GDM1 (cell line): Measurements from ENCODE around the gene RFNG.

ENCODE experiments used
- DNase-seq: peaks from one replicate; lab custom pipeline; 2025; lab: John Stamatoyannopoulos, UW

RFNG gene

DNA sequence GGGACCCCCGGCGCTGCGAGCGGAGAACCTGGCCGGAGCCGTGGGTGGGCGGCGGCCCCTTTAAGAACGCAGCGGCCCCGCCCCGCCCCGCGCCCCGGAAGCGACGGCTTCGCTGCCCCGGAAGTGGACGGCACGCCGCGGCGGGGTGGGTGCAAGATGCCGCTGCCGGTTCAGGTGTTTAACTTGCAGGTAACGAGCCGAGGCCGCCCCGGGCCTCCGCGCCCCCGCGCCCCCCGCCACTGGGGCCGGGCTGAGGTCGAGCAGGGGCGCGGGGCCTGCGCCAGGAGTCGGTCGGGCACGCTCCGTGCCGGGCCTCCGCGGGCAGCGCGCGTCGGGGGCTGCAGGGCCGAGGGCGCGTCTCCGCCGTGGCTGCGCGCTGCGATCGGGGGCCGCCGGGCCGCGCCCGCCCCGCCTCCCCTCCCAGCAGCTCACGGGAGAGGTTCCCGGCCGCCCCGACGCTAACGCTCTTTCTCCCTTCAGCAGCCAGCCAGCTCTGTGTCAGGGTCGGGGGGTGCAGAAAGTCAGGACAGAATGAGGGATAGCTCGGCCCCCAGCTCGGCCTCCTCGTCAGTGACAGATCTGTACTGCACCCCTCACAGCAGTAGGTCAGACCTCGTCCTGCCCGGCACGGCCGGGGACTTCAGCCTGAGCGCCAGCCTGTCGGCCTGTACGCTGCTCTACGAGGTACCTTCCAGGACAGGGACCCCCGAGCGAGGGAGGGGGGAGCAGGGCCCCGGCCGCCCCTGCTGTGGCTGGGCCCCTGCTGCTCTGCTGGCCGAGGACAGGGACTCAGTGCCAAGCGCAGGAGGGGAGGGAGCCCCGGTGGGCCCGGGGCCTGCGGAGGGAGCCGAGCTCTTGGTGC lies at the start of gene RFNG, which contains the start of gene GPS1:
TSS of gene RFNG (minus strand) at position 36 of the 862 bp plus-strand sequence. CDS start 45 bp downstream, outside the sequence.
TSS of gene GPS1 (plus strand) at position 123 of the 862 bp plus-strand sequence. CDS start at position 157, 34 bp downstream.
- peak; percentile 28 for DNase-seq

DNA sequence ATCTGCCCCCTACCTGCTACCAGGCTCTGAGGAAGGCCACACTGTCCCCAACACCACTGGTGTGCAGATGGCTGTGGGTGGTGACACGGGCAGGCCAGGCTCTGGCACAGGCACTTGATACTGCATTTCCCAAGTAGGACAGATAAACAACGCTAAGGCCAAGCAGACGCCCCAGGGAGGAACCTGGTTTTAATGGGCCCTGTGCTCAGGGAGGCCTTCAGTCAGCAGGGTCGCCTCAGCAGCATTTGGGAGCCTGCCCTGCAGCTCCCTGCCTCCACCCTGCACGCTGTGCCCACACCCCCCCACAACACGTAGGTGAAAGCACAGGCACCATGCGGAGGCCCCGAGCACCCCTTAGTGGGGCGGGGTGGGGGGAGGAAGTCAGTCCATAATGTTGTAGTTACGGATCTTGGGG lies 49.7 kb upstream of the RFNG start:
- no peak for DNase-seq

- DNase-seq: no peak
Observed at GRCh38 chr17:82100502-82101298, 49.1 kb upstream of the RFNG start.

DNA sequence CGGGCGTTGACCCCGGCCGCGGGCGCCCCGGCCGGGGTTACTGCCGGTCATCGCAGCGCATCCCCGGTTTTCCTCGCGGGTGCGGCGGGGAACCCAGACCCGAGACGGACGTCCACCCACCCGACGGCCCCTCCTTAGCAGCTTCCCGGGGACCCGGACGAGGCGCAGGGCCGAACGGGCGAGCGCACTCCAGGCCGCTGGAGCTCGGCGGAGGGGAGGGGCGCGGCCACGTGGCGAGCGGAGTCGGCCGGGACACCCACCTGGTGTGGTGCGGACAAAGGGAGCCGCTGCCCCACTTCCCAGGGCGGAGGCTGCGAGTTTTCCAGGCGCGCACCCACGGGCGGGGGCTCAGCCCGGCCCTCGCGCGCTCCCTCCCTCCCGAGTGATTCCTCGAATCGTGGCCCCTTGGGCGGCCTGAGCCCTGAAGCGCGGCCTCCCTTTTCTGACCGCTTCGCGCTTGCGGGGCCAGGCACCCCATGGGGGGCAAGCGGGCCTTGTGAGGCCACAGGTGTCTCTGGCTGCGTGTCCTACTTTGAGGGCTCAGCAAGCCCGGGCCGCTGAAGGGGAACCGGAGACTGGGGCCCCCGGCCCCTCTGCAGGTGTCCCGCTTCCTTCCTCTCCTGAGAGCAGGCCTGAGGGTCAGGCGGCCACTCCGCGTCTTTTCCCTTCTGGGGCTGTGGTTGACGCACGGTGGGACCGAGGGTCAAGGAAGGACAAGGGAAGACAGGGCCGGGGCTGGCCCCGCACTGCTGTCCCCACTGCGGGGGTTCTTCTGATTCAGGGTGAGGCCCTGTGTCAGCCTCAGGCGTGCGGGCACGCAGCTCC lies 47.5 kb upstream of the RFNG start:
- no peak for DNase-seq

GRCh38 chr17:82098169-82098938 lies 46.7 kb upstream of the RFNG start, which contains the start of gene FASN:
Gene FASN, minus strand, starts transcription at chr17:82098236. Its CDS starts 1,791 bp downstream, at chr17:82096445.
- peak; percentile 94 for DNase-seq

DNA sequence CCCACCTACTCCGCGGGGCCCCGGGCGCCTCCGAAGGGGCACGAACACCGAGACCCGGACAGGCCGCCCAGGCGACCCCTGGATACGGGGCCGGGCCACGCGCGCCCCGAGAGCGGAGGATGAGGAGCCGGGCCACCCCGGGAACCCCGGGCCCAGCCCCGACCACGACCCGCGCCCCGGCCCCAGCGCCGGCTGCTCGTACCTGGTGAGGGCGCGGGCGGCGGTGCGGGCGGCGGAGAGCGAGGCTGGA lies 46.2 kb upstream of the RFNG start:
- no peak for DNase-seq

DNA sequence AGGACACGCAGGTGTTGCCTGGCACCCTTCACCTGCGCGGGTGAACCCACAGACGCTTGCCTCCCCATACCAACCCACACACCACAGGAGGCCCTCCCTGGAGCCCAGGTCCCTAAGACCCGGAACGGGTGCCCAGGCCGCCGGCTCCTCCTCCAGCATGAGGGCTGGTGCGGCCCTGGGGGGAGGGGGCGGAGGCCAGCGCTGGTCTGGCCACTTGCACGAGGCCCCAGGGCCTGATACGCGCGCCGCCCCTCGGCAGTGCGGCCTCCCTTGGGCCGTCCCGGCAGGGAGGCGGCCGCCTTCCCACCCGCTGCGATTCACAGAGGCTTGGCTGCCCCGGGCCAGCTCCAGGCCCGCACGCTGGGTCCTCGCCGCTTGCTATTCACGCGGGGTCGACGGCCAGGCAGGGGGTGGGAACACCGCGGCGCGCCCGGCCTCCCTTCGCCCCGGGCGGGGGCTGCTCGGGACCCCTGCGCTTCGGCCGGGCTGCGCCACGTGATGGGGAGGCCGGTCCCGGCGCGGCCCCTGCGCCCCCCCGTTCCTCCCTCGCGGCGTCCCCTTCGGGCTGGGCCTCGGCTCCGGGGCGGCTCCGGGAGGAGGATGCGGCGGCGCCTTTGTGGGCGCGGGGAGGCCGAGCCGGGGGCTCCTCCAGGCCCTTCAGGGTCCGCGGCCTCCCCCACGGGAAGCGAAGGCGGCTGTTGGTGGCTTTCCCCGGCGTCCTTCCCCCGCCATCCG lies 45.7 kb upstream of the RFNG start:
- DNase-seq: no peak

- no peak for DNase-seq
Observed at GRCh38 chr17:82096709-82097183, 45.1 kb upstream of the RFNG start.

DNA sequence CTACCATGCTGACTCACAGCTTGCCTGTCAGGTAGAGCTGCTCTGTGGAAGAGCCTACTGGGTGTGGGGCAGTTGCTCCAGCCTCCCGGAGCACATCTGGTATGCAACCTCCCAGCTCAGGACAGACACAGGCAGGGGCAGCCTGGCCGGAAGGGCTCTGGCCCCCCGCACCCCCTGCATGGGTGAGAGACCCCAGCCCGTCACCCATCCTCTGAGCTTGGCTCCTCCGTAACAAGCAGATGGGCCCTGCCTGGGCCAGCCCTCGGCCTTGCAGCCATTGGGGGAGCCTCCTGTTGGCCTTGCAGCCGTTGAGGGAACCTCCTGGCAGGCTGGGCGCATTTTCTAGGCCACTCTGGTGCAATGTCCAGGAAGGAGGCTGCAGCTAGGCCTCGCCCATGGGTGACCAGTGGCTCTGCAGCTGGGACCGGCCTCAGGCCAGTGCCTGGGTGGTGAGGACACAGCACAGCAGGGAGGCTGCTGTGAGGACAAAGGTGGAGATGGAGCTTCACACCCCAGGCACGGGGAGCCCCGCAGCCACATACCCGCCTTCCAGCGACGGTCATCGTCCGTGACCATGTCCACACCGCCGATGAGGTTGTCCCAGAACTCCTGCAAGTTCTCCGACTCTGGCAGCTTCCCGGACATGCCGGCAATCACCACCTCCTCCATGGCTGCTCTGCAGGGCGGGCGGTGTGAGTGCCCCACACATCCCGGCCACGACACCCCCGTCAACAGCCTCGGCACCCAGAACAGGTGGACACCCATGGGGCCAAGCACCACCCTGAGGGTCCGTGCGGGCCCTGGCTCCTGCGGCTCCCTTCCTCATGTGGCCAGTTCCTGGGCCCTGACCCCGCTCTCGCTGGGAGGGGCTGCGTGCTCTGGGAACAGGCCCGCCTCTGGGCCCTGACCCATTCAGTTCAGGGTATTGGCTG lies 44.4 kb upstream of the RFNG start:
- DNase-seq: no peak

GRCh38 chr17:82094931-82095776 lies 43.5 kb upstream of the RFNG start:
- DNase-seq: no peak

DNA sequence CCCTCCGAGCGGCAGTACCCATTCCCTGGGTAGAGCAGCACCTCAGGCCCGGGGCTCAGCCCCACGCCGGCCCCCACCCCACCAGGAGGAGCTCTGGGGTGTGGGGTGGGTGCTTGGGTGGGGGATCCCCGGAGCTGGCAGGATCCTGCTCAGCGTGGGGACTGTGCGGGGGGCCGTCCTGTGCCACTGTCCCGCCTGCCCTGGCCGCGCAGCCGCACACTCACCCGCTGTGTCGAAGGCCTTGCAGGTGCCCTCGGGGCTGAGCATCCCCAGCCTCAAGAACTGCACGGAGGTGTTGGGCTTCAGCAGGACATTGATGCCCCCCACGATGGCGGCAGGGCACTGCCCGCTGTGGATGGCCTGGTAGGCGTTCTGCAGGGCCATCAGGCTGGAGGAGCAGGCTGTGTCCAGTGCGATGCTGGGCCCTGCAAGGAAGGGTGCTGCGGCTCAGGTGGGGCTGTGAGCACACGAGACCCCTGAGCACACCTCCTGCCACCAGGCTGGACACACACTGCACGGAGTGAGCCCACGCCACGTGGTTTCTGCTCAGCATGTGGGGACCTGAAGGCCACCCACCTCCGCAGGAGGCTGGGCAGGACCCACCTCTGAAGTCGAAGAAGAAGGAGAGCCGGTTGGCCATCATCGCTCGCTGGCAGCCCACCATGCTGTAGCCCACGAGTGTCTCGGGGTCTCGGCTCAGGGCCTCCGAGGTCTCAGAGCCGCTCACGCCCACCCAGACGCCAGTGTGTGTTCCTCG lies 41.6 kb upstream of the RFNG start:
- no peak for DNase-seq

DNA sequence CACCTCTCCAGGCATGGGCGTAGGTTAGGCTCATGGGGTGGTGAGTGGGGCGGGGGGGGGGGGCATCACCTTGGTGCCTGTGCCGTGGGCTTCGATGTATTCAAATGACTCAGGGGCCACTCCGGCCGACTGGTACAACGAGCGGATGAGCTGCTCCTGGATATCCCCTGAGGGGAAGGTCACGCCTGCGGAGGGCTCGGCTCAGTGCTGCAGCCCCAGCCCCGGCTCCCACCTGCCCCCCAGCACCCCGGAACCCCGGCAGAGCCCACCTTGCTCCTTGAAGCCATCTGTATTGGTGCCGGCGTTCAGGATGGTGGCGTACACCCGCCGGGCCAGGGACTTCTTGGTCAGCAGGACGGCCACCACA lies 41.0 kb upstream of the RFNG start:
- no peak for DNase-seq

- DNase-seq: no peak
Observed at GRCh38 chr17:82092094-82092586, 40.5 kb upstream of the RFNG start.

GRCh38 chr17:82091264-82092066 lies 39.9 kb upstream of the RFNG start:
- no peak for DNase-seq

DNA sequence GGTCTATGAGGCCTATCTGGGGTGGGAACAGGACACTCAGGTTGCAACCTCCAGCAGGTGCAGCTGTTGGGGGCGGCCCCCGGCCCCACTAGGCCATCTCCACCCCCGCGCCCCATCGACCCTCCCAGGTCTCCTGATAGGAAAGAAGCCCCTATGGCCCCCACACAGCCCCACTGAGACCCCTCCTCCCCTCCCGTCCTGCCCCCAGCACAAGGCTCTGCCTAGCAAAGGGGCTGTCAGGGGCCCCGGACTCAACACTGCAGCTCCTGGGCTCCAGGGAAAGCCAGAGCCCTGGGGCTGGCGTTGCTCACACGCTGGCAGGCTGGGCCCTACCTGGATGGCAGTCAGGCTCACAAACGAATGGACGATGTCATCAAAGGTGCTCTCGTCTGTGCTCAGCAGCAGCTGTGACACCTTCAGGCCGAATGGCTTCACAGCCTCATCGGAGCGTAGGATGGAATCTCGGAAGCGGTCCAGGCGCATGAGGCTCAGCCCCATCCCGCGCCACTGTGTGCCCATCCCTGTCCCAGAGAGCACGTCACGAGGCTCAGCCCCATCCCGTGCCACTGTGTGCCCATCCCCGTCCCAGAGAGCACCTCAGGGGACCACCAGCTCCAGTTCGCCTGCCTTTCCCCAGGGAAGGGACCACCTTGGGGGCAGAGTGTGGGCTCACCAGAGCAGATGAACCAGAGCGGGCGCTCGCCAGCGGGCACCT lies 39.1 kb upstream of the RFNG start:
- DNase-seq: no peak
